GM19035 (cell line): ENCODE results near the gene DNAJC24.
"Not testable (repeated sequence)": the region's sequence is repeated elsewhere in the genome, so short reads cannot be mapped to it uniquely, and the experiment has no call there.

Experiments used
- ATAC-seq: cut with Tn5 transposase; IDR thresholded peaks from one replicate; pipeline ENCODE4 v1.9.1; 2021; ENCODE audit not compliant: unreplicated experiment

Gene DNAJC24

GRCh38 chr11:31369348-31370329 is at the start of gene DNAJC24, which contains the start of gene DCDC1:
TSS of gene DNAJC24 (plus strand) at chr11:31369860. CDS start at chr11:31370749, 889 bp downstream.
TSS of gene DCDC1 (minus strand) at chr11:31369739. CDS start at chr11:31328280, 41,459 bp downstream.
- ATAC-seq = peak; percentile 99

- not testable (repeated sequence) for ATAC-seq
Observed at GRCh38 chr11:31321494-31321893, 48.2 kb upstream of the DNAJC24 start.

DNA sequence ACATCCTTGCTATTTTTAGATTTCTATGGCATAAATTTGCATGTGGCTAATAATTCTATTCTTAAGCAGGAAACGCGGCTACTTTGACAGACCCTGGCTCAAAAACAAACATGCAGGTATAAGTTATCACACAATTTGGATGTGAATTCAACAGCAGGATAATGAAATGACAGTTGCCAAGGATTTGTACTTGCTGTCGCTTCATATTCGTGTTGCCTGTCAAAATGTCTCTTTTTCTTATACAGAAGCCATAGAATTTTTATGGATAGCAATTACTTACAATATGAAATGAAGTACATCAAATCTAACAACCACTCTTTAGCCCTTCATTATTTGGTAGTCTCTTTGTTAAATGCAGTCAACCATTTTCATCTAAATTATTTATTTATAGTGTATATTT is 46.5 kb upstream of the DNAJC24 start:
- no peak for ATAC-seq

GRCh38 chr11:31325160-31325559 is 44.5 kb upstream of the DNAJC24 start:
- ATAC-seq = no peak

DNA sequence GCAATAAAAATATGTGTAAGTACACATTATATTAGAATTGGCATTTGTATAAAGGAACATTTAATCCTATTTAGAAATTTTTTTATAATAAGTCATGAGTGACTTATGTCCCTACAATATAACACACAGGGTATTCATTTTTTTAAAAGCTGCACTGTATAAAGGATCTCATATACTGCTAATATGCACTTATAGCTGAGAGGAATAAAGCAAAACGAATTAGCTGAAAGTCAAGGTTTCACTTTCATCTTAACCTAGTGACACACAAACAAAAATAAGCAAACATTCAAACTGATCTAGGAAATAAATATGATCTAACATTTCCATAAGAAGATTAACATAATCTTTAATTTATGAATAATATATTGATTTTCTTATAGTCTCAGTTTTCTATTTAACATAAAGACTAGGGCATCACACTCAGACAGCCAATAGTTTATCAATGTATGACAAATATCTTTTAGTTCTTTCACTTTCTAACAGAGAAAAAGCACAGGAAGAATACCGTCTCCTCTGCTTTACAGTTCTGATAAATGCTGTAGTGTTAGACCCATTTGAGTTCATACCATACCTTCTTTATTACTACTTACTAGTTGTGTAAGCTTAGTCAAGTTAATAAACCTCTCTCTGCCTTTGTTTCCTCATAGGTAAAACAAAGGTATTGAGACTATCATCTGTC is 43.1 kb upstream of the DNAJC24 start:
- peak; percentile 67 for ATAC-seq

- no peak for ATAC-seq
Observed at GRCh38 chr11:31327417-31327816, 42.2 kb upstream of the DNAJC24 start.

DNA sequence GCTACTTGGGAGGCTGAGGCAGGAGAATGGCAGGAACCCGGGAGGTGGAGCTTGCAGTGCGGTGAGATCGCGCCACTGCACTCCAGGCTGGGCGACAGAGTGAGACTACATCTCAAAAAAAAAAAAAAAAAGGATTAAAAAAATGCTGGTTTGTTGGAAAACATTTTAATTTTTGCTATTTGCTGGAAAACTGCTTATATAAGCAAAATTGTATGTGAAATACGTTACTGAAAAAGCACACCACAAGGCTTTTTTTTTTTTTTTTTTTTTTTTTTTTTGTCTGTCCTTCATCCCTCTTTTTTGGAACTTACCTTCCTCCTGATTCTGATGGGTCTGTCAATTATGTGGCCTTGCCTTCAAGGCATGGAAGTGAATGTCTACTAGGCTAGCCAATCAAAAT is 41.0 kb upstream of the DNAJC24 start:
- ATAC-seq = no peak

GRCh38 chr11:31337806-31338205 is 31.9 kb upstream of the DNAJC24 start:
- ATAC-seq = no peak

GRCh38 chr11:31340903-31341572 is 28.6 kb upstream of the DNAJC24 start:
- no peak for ATAC-seq

DNA sequence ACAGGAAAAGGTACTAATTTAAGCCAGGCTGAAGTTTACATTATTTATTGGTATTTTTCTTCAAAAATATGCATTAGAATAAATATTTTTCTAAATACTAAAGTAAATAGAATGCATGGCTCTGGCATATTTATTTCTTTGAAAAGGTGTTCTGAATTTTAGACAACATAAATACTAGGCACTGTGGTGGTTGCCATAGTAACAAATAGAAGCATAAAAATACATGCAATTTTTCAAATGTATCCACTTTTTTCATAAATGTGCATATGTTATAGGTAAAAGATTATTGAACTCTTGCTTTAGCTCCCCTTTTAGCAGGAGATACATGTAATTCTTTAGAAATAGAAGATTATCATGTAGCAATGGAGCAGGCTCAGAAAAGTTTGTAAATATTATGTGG is 18.5 kb upstream of the DNAJC24 start:
- ATAC-seq = no peak

DNA sequence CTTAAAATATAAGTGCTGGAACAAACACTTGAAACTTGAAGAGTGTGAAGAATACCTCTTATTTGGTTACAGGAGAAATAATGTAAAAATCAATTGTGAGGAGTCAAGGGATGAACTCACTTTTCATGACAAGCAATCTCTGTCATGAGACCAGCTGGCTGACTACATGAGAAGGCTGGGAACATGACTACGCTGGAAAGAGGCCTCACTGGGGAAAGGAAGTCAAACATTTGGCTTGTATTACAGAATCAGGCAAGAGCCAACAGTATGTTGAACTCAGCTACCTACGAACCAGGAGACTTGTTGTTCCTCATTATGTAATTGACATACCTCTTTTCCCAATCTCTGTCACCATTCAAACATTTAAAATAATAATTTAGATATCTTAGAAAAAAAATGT is 14.5 kb upstream of the DNAJC24 start:
- no peak for ATAC-seq

- ATAC-seq = no peak
Observed at GRCh38 chr11:31355817-31356216, 13.8 kb upstream of the DNAJC24 start.

GRCh38 chr11:31361743-31362142 is 7.9 kb upstream of the DNAJC24 start:
- ATAC-seq = no peak

- no peak for ATAC-seq
Observed at GRCh38 chr11:31366795-31367194, 2.9 kb upstream of the DNAJC24 start.

GRCh38 chr11:31375879-31376278 is 6.2 kb downstream of the DNAJC24 start:
- no peak for ATAC-seq

DNA sequence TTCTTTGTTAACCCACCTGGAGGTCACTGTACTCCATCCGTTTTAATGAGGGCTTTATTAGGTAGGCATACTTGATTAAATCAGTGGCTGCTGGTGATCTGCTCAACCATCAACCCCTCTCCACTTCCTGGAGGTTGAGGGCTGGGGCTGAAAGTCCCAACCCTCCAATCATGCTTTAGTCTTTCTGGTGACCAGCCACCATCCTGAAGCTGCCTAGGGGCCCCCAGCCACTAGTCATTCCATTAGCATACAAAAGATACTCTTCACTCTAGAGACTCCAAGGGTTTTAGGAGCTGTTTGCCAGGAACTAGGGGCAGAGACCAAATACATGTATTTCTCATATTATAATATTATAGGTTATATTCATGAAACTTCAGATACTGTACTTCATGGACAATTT is 13.5 kb downstream of the DNAJC24 start:
- no peak for ATAC-seq

DNA sequence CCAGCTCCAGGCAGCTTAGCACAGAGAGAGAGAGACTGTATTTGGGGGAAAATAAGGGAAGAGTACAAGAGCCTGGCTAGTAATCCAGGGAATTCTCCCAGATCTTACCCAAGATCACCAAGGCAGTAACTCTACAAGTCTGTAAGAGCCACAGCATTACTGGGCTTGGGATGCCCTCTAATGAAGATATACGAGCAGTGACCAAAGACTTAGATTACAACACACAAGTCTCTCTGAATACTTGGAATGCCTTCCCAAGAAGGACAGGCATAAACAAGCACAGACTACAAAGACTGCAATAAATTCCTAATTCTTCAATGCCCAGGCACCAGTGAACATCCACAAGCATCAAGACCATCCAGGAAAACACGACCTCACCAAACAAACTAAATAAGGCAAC is 17.7 kb downstream of the DNAJC24 start:
- no peak for ATAC-seq

DNA sequence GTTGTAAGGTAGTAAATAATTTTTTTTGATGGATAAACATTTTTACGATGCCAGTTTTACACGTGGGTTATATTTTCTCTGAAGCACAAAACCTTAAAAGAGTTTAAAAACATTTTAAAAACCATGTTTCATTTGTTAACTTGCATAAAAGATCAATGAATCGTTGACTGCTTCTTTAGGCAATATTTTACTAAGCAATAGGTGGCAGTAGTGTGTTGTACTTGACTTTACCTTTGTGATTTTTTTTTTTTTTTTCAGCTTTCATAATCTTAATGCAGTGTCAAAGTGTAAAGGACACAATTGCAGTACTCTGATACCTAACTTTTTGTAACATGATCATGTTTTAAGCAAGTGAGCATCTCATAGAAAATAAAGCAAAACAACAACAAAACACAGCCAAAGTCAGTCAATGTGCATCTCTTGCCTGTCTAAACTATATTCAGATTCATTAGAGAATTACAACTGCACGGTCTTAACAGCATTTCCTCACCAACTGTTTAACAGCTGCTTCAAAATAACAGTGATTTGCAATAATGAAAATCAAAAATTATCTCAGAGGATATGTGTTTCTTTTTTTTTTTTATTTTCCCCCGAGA is 27.7 kb downstream of the DNAJC24 start:
- ATAC-seq = no peak

GRCh38 chr11:31404614-31405013 is 35.0 kb downstream of the DNAJC24 start:
- no peak for ATAC-seq

DNA sequence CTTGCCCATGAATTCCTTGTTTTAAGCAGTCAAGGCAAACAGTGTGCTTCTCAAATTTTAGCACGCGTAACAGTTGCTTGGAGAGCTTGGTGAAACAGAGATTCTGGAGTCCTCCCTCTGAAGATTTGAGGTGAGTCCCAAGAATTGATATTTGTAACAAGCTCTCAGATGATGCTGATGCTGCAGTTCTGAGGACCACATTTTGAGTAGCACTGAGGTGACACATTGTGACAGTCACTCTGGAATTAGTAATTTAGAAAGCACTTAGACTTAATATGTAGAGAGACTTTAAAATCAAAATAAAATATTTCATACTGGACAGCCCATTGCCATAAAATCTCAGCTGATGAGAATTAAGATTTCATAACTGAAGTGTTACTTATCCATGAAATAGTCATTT is 38.5 kb downstream of the DNAJC24 start:
- ATAC-seq = no peak

DNA sequence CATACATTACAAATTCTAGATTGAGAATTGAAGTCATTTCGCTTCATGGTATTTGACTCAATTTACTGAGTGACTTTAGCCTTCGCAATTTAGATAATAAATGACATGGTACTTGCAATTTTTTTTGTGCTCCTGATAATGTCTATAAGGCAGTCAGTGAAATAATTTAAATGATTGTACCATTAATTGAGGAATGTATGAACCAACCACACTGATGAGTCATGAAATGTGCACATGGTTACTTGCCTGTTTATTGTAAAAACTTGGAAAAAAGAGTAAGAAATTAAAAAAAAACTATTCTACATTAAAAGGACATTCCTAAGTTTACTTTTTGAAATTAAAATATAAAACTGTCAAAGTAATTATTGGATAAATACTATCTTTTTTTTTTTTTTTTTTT is 43.3 kb downstream of the DNAJC24 start:
- ATAC-seq = no peak
